Upper lobe of left lung (tissue), 6 donors: ENCODE data around the gene TRIM17. TPM values are rescaled to one million over a fixed set of nuclear protein-coding genes. Genes with fewer than 3 reads are reported as not detected.
A peak's percentile ranks its signal among the peaks of the same experiment; 100 is the strongest.

Source experiments
- ATAC-seq, 2 donors: fragments of 200-7000 bp; cut with Tn5 transposase; one replicate each; pipeline ENCODE4 v1.9.1; 2022; ENCODE audit warnings: mild to moderate bottlenecking in 2 of 2, moderate library complexity in 2 of 2; ENCODE audit not compliant: low FRiP score in 2 of 2
- DNase-seq, 2 donors: peaks; one replicate each; pipeline ENCODE4 v3.0.0-alpha.2; 2019 to 2020
- H3K27ac ChIP-seq, 4 donors: fragments of 200-600 bp; sonication (generic); one replicate each; pipeline ENCODE4 v1.5.1; 2016 to 2019
- H3K27me3 ChIP-seq, 4 donors: fragments of 200-600 bp; sonication (generic); one replicate each; pipeline ENCODE4 v1.5.1; 2017 to 2019
- H3K36me3 ChIP-seq, 4 donors: fragments of 200-600 bp; sonication (generic); one replicate each; pipeline ENCODE4 v1.5.1; 2016 to 2019
- H3K4me1 ChIP-seq, 4 donors: fragments of 200-600 bp; sonication (generic); one replicate each; pipeline ENCODE4 v1.5.1; 2018 to 2019
- H3K4me3 ChIP-seq, 4 donors: fragments of 200-600 bp; sonication (generic); one replicate each; pipeline ENCODE4 v1.5.1; 2017 to 2019; ENCODE audit warnings: mild to moderate bottlenecking in 2 of 4, moderate library complexity in 1 of 4
- H3K9me3 ChIP-seq, 4 donors: fragments of 200-600 bp; sonication (generic); one replicate each; pipeline ENCODE4 v1.5.1; 2018 to 2019
- CTCF ChIP-seq, 6 experiments: fragments of 450-650 bp in 4 of 6; fragments of 200-600 bp in 2 of 6; sonication (generic) in 2 of 6; IDR thresholded peaks; one replicate each; pipeline ENCODE4 v1.5.1; 2016 to 2019; ENCODE audit warnings: antibody characterized with exemption in 6 of 6
- EP300 ChIP-seq, 4 donors: sonication (generic); formaldehyde crosslinking; IDR thresholded peaks; one replicate each; pipeline ENCODE4 v1.5.1; 2017; ENCODE audit warnings: antibody characterized with exemption in 4 of 4, control low read depth in 2 of 4
- POLR2A ChIP-seq, 4 donors: fragments of 450-650 bp; IDR thresholded peaks; one replicate each; pipeline ENCODE4 v1.5.1; 2016 to 2017; ENCODE audit warnings: antibody characterized with exemption in 4 of 4, mild to moderate bottlenecking in 2 of 4
- POLR2AphosphoS5 ChIP-seq, 2 donors: sonication (generic); formaldehyde crosslinking; IDR thresholded peaks; one replicate each; pipeline ENCODE4 v1.5.1; 2017; ENCODE audit warnings: antibody characterized with exemption in 2 of 2
- WGBS, 2 donors: methylation state at CpG; one replicate each; pipeline ENCODE4 v1.1.5; 2017 to 2018; 5-methylcytosine and 5-hydroxymethylcytosine counted together
- total RNA-seq, 6 donors: library from RNA; depleted of rRNA in 4 of 6; stranded (reverse); fragments of >200 nt in 4 of 6; gene quantifications; one replicate each; pipeline versions ENCODE4 v1.1.0 to v1.2.1, GENCODE V29; 2016 to 2021
- donor health status: DM: no; HTN: no; CAD: no; lungs with moderate emphysema.
- donor health status: DM: no; HTN: yes; CAD: no; lungs with severe emphysema.

TRIM17 gene
- total RNA-seq, 6 donors from 2014 or later = 1.2 to 21.0 (median 2.4) TPM

- no peak overlapping the region for H3K27ac ChIP-seq
- 96% methylated on average over 6 to 12 of the region's 12 CpGs for WGBS, 2 donors
- ATAC-seq (no peak), DNase-seq (peak in 1 of 2 donors; percentile 29)
- no peaks in the 10 kb centered on the region for H3K27me3 ChIP-seq
- H3K4me1 ChIP-seq = peaks cover 4 to 28% (median 10%) of the 10 kb centered on the region in 4 donors
- no peak overlapping the region for H3K4me3 ChIP-seq
- no peaks in the 10 kb centered on the region for H3K9me3 ChIP-seq
- TF ChIP-seq POLR2A (IDR thresholded peaks at IDR 0.05) (no peak), POLR2AphosphoS5 (IDR thresholded peaks at IDR 0.05) (no peak), EP300 (IDR thresholded peaks at IDR 0.05) (no peak), CTCF (IDR thresholded peaks at IDR 0.05) (no peak)
- H3K36me3 ChIP-seq = peaks cover 23 to 85% (median 68%) of the 10 kb centered on the region in 4 donors
Observed at GRCh38 chr1:228398741-228399461, 17.8 kb downstream of the TRIM17 start.

- Histone ChIP-seq H3K27ac (no peak overlapping the region), H3K27me3 (no peaks in the 10 kb centered on the region), H3K9me3 (no peaks in the 10 kb centered on the region), H3K4me3 (no peak overlapping the region), H3K4me1 (peaks cover 0 to 28% (median 9%) of the 10 kb centered on the region in 4 donors), H3K36me3 (peaks cover 23 to 85% (median 65%) of the 10 kb centered on the region in 4 donors)
- no peak for ATAC-seq
- TF ChIP-seq POLR2A (IDR thresholded peaks at IDR 0.05) (no peak), POLR2AphosphoS5 (IDR thresholded peaks at IDR 0.05) (no peak), EP300 (IDR thresholded peaks at IDR 0.05) (no peak), CTCF (IDR thresholded peaks at IDR 0.05) (no peak)
- DNase-seq = no peak
- WGBS, 2 donors = 93 to 95% methylated on average over 6 of the region's 6 CpGs
Observed at GRCh38 chr1:228397966-228398365, 18.7 kb downstream of the TRIM17 start.

GRCh38 chr1:228396770-228397662 is 19.6 kb downstream of the TRIM17 start:
- H3K27me3 ChIP-seq = no peaks in the 10 kb centered on the region
- 93 to 94% methylated on average over 12 to 20 of the region's 21 CpGs for WGBS, 2 donors
- DNase-seq (peak in 1 of 2 donors; percentile 42), ATAC-seq (no peak)
- peaks cover 23 to 86% (median 70%) of the 10 kb centered on the region in 4 donors for H3K36me3 ChIP-seq
- TF ChIP-seq CTCF (IDR thresholded peaks at IDR 0.05) (no peak), EP300 (IDR thresholded peaks at IDR 0.05) (no peak), POLR2AphosphoS5 (IDR thresholded peaks at IDR 0.05) (no peak), POLR2A (IDR thresholded peaks at IDR 0.05) (no peak)
- peaks cover 0 to 19% (median 5%) of the 10 kb centered on the region in 4 donors for H3K4me1 ChIP-seq
- no peak overlapping the region for H3K4me3 ChIP-seq
- no peaks in the 10 kb centered on the region for H3K9me3 ChIP-seq
- no peak overlapping the region for H3K27ac ChIP-seq

DNA sequence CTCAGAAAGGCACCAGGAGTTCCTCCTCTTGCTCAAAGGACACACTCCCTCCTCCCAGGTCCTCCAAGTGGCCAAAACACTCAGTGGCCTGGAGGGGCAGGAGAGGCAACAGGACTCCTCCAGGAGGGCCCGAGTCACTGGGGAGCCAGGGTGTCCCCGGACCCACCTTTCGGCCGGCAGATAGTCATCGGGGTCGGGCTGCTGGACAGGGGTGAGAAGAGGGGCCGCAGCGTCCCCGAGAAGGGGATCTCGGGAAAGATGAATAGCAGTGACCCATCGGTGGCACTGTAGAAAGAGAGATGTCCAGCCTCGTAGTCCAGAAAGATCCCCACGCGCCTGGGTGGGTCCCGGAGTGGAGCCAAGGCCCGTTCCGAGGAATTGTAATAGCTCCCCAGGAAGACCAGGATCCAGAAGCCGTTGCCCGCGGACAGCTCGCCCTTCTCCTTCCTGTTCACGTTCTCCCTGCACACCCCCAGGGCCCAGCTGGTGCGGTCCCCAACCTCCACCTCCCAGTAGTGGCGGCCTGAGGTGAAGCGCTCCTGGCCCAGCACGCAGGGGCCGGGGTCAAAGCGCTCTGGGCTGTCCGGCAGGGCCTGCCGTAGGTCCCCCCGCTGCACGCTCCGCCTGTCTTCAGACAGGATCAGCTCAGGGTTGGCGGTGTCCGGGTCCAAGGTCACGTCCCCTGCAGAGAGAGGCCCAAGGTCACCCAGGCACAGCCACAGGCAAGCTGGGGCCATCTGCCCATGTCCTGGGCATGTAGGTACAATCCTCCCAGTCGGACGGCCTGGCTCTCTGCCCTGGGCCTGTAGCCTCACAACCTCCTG is 21.9 kb downstream of the TRIM17 start:
- H3K27me3 ChIP-seq = no peaks in the 10 kb centered on the region
- peak in 1 of 2 donors; percentile 79 for DNase-seq
- no peaks in the 10 kb centered on the region for H3K9me3 ChIP-seq
- H3K27ac ChIP-seq = peak overlapping the region in 1 of 4 donors; percentile 23
- TF ChIP-seq CTCF (IDR thresholded peaks at IDR 0.05) (no peak), EP300 (IDR thresholded peaks at IDR 0.05) (no peak), POLR2A (IDR thresholded peaks at IDR 0.05) (no peak), POLR2AphosphoS5 (IDR thresholded peaks at IDR 0.05) (no peak)
- H3K4me1 ChIP-seq = peaks cover 0 to 12% (median 4%) of the 10 kb centered on the region in 4 donors
- H3K36me3 ChIP-seq = peaks cover 17 to 71% (median 54%) of the 10 kb centered on the region in 4 donors
- H3K4me3 ChIP-seq = no peak overlapping the region
- ATAC-seq = no peak
- WGBS, 2 donors = 91 to 99% methylated on average over 20 to 37 of the region's 38 CpGs
